ENCODE measurements around the gene ZNF142. TPM values are rescaled to one million over a fixed set of nuclear protein-coding genes. Genes with fewer than 3 reads are reported as not detected.

The ZNF142 gene
- total and polyA plus RNA-seq, 4 donors = 7.2 to 29.4 (median 12.4) TPM

DNA sequence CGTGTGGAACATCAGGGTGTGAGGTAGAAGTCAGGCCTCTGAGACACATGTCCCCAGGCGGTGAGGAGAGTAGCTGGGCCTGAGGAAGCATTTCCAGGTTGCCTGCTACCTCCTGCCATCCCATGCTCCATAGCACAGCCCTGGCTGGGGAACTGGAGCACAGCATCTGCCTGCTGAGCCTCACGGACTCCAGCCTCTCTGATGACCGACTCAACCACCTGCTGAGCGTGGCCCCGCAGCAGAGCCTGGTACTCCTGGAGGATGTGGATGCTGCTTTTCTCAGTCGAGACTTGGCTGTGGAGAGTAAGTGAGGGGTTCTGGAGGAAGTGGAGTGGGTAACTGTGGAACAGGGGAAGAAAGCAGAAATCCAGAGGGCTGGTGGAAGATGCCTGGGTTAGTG lies 3.0 kb upstream of the ZNF142 start:
- no peak overlapping the region for H3K27ac ChIP-seq (ENCODE audit: low read depth in 1 of 2, low read length in 1 of 2)
- no peak for DNase-seq
- H3K4me1 ChIP-seq (ENCODE audit: control insufficient read depth in 5 of 5, insufficient read depth in 5 of 5, low read length in 5 of 5) = peaks cover 0 to 18% (median 5%) of the 10 kb centered on the region in 5 donors
- TF ChIP-seq, protein P1, sequence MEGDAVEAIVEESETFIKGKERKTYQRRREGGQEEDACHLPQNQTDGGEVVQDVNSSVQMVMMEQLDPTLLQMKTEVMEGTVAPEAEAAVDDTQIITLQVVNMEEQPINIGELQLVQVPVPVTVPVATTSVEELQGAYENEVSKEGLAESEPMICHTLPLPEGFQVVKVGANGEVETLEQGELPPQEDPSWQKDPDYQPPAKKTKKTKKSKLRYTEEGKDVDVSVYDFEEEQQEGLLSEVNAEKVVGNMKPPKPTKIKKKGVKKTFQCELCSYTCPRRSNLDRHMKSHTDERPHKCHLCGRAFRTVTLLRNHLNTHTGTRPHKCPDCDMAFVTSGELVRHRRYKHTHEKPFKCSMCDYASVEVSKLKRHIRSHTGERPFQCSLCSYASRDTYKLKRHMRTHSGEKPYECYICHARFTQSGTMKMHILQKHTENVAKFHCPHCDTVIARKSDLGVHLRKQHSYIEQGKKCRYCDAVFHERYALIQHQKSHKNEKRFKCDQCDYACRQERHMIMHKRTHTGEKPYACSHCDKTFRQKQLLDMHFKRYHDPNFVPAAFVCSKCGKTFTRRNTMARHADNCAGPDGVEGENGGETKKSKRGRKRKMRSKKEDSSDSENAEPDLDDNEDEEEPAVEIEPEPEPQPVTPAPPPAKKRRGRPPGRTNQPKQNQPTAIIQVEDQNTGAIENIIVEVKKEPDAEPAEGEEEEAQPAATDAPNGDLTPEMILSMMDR (IDR thresholded peaks at IDR 0.05; ENCODE audit: control extremely low read depth, extremely low read depth) = no peak
- no peaks in the 10 kb centered on the region for H3K27me3 ChIP-seq (ENCODE audit: control insufficient read depth in 3 of 3, insufficient read depth in 3 of 3, low read length in 2 of 3)
- H3K9ac ChIP-seq (ENCODE audit: insufficient read depth in 1 of 2, low read length in 2 of 2) = no peak overlapping the region
- ATAC-seq (ENCODE audit: insufficient read depth, low FRiP score) = no peak
- WGBS, 2 donors = 86 to 92% methylated on average over 7 of the region's 7 CpGs
- no peaks in the 10 kb centered on the region for H3K9me3 ChIP-seq (ENCODE audit: control insufficient read depth in 4 of 4, insufficient read depth in 3 of 4, low read length in 3 of 4)
- no peak overlapping the region for H3K4me3 ChIP-seq
- H3K36me3 ChIP-seq (ENCODE audit: control insufficient read depth in 4 of 4, insufficient read depth in 4 of 4, low read length in 4 of 4) = peaks cover 30 to 44% (median 37%) of the 10 kb centered on the region in 4 donors

DNA sequence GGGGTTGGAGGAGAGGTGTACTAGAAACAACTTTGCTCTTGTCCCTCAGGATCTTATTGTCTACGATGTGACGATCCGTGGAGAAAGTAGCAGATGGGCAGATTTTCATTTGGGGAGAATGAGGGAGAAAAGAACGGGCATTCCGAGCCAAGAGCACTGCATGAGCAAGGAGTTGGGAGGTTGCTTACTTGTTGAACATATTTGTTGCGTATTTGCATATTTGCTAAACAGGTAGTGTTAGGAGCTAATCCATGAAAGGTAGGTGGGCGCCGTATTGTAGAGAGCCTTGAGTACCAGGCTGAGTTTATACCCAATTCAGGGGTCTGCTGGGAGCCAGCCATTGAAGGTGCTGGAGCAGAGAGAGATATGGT lies 550 bp upstream of the ZNF142 start:
- Histone ChIP-seq H3K4me1 (ENCODE audit: control insufficient read depth in 5 of 5, insufficient read depth in 5 of 5, low read length in 5 of 5) (peaks cover 0 to 18% (median 5%) of the 10 kb centered on the region in 5 donors), H3K36me3 (ENCODE audit: control insufficient read depth in 4 of 4, insufficient read depth in 4 of 4, low read length in 4 of 4) (peaks cover 25 to 40% (median 34%) of the 10 kb centered on the region in 4 donors), H3K9me3 (ENCODE audit: control insufficient read depth in 4 of 4, insufficient read depth in 3 of 4, low read length in 3 of 4) (peaks cover 0 to 2% (median 0%) of the 10 kb centered on the region in 4 donors), H3K27me3 (ENCODE audit: control insufficient read depth in 3 of 3, insufficient read depth in 3 of 3, low read length in 2 of 3) (no peaks in the 10 kb centered on the region), H3K9ac (ENCODE audit: insufficient read depth in 1 of 2, low read length in 2 of 2) (peak overlapping the region in 1 of 2 donors; percentile 49), H3K27ac (ENCODE audit: low read depth in 1 of 2, low read length in 1 of 2) (peak overlapping the region in 1 of 2 donors; percentile 68), H3K4me3 (peak overlapping the region; percentile 78)
- no peak for DNase-seq
- TF ChIP-seq, protein P1 (IDR thresholded peaks at IDR 0.05; ENCODE audit: control extremely low read depth, extremely low read depth) = no peak
- no peak for ATAC-seq (ENCODE audit: insufficient read depth, low FRiP score)
- 12 to 21% methylated on average over 8 of the region's 8 CpGs for WGBS, 2 donors

DNA sequence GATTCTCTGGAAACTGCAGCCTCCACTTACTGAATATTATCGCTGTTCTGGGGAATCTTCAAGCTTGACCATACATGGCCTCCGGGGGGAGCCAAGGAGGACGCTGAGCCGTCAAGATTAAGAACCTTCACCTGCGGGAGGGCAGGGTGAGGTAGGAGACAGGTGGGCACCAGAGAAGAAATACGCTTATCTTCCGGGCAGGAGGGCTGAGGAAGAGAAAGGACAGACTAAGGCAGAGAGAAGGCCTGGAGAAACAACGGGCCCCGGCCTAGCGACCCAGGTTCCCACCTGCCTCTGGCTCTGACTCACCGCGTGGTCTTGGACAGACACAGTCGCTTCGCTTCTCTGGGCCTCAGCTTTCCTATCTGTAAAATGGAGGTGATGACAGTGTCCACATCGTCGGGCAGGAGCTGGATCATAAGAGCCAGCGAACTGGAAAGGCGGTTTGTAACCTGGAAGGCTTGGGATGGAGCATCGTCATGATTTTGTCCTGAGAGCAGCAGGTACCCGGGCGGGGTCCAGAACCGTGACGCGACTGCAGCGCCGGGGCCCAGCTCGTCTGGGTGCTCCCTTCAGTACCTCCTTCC lies 659 bp downstream of the ZNF142 start:
- Histone ChIP-seq H3K36me3 (ENCODE audit: control insufficient read depth in 4 of 4, insufficient read depth in 4 of 4, low read length in 4 of 4) (peaks cover 18 to 32% (median 26%) of the 10 kb centered on the region in 4 donors), H3K4me1 (ENCODE audit: control insufficient read depth in 5 of 5, insufficient read depth in 5 of 5, low read length in 5 of 5) (peaks cover 0 to 18% (median 5%) of the 10 kb centered on the region in 5 donors), H3K9ac (ENCODE audit: insufficient read depth in 1 of 2, low read length in 2 of 2) (peak overlapping the region in 1 of 2 donors; percentile 55), H3K27ac (ENCODE audit: low read depth in 1 of 2, low read length in 1 of 2) (peak overlapping the region; percentile 35 to 82), H3K27me3 (ENCODE audit: control insufficient read depth in 3 of 3, insufficient read depth in 3 of 3, low read length in 2 of 3) (no peaks in the 10 kb centered on the region), H3K9me3 (ENCODE audit: control insufficient read depth in 4 of 4, insufficient read depth in 3 of 4, low read length in 3 of 4) (peaks cover 0 to 2% (median 0%) of the 10 kb centered on the region in 4 donors), H3K4me3 (peak overlapping the region; percentile 78)
- TF ChIP-seq, protein P1 (IDR thresholded peaks at IDR 0.05; ENCODE audit: control extremely low read depth, extremely low read depth) = peak; percentile 6
- no peak for ATAC-seq (ENCODE audit: insufficient read depth, low FRiP score)
- 0 to 3% methylated on average over 24 to 27 of the region's 27 CpGs for WGBS, 2 donors
- DNase-seq = peak in 2 of 3 donors; percentile 29 to 31
